Epidermal melanocyte (primary cell): Measurements from ENCODE around the gene SMYD2.

Experiments used
- DNase-seq: peaks from one replicate; pipeline ENCODE4 v3.0.0; 2011; ENCODE audit warnings: low spot score; ENCODE audit not compliant: insufficient read length

Gene SMYD2

DNA sequence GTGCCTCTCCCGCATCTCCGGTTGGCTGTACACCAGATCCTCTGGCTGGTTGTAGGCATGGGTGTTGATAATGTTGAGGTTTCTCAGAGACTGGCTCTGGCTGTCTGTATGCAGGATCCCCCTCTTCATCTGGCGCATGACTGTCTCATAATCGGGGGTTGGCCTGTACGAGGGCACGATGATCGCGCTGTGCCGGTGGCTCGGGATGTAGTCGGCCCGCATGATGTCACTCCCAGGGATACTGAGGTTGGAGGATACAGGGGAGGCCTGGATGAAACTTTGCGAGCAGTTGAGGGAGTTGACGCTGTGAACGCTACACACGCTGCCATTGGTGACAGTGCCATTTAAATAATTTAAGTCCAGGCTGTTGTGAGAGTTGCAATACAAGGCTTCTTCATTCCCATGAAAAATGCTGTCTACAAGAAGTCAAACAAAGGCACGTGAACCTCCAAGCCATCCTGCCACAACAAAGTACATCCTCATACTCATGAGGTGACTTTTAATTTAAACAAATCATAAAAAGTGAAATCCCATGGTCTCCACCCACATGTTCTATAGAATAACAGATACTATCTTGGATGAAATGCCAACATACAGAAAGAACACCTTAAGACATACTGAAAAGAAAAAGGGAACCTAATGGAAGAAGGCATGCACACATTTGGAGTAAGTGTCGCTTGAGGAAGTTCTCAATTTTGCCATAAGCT, 103.6 kb downstream of the SMYD2 start:
- DNase-seq, result no peak

DNA sequence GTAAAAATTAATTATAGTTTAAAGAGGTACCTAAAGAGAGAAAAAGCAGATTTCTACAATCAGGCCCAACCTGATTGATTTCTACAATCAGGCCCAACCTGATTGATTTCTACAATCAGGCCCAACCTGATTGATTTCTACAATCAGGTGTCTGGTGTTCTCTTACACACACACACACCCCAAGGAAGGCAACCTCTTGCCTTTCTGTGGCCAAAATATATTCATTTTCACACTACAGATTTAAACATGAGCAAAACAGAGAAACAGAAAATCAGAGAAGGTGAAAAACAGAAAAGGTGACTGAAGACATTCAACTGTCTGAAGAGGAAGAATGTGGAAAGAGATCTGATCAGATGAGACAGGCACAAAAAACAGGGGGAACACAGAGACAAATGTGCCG, 104.5 kb downstream of the SMYD2 start:
- no peak for DNase-seq

DNA sequence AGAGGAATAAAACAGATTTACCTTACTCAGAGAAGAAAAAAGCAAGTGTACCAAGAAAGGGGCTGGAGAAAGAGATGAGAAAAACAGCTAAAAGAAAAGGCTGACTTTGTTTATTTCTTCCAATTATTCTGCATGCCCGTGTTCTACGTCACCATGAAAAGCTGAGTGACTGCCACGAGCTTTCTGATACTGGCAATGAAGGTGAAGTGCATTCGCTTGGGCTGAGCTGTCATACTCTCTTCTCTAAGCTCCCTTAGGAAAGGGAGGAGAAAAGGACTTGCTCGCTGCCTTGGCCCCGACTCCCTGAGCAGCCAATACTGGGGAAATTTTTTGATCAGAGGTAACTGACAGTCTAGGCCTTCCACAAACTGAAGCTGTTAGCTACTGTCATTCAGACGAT, 105.4 kb downstream of the SMYD2 start:
- DNase-seq, result no peak
